ENCODE results near the gene ATF6.

ATF6 gene, protein sequence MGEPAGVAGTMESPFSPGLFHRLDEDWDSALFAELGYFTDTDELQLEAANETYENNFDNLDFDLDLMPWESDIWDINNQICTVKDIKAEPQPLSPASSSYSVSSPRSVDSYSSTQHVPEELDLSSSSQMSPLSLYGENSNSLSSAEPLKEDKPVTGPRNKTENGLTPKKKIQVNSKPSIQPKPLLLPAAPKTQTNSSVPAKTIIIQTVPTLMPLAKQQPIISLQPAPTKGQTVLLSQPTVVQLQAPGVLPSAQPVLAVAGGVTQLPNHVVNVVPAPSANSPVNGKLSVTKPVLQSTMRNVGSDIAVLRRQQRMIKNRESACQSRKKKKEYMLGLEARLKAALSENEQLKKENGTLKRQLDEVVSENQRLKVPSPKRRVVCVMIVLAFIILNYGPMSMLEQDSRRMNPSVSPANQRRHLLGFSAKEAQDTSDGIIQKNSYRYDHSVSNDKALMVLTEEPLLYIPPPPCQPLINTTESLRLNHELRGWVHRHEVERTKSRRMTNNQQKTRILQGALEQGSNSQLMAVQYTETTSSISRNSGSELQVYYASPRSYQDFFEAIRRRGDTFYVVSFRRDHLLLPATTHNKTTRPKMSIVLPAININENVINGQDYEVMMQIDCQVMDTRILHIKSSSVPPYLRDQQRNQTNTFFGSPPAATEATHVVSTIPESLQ

GRCh38 chr1:161766102-161766981 is at the start of gene ATF6:
TSS of gene ATF6 (plus strand) at chr1:161766320. CDS start at chr1:161766361, 41 bp downstream.
- TF ChIP-seq, protein P1, sequence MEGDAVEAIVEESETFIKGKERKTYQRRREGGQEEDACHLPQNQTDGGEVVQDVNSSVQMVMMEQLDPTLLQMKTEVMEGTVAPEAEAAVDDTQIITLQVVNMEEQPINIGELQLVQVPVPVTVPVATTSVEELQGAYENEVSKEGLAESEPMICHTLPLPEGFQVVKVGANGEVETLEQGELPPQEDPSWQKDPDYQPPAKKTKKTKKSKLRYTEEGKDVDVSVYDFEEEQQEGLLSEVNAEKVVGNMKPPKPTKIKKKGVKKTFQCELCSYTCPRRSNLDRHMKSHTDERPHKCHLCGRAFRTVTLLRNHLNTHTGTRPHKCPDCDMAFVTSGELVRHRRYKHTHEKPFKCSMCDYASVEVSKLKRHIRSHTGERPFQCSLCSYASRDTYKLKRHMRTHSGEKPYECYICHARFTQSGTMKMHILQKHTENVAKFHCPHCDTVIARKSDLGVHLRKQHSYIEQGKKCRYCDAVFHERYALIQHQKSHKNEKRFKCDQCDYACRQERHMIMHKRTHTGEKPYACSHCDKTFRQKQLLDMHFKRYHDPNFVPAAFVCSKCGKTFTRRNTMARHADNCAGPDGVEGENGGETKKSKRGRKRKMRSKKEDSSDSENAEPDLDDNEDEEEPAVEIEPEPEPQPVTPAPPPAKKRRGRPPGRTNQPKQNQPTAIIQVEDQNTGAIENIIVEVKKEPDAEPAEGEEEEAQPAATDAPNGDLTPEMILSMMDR (IDR thresholded peaks at IDR 0.05): no peak
- Mint-ChIP-seq H3K27me3 (ENCODE audit: low read depth, poor library complexity) (peaks cover 3% of the 10 kb centered on the region), H3K36me3 (ENCODE audit: low read depth) (peaks cover 4% of the 10 kb centered on the region), H3K4me3 (peak within 1 kb of the TSS; percentile 99), H3K4me1 (peaks cover 27% of the 10 kb centered on the region), H3K9me3 (no peaks in the 10 kb centered on the region), H3K27ac (peak within 1 kb of the TSS; percentile 86)
- DNase-seq: peak; percentile 71

- TF ChIP-seq, protein P1 (IDR thresholded peaks at IDR 0.05): no peak
- H3K36me3 Mint-ChIP-seq (ENCODE audit: low read depth): no peaks in the 10 kb centered on the region
- peaks cover 58% of the 10 kb centered on the region for H3K27me3 Mint-ChIP-seq (ENCODE audit: low read depth, poor library complexity)
Observed at GRCh38 chr1:161718559-161719324, 47.4 kb upstream of the ATF6 start.

GRCh38 chr1:161719325-161719611 is 46.9 kb upstream of the ATF6 start:
- H3K27ac Mint-ChIP-seq: no peak overlapping the region
- no peak for DNase-seq
- TF ChIP-seq, protein P1 (IDR thresholded peaks at IDR 0.05): no peak

More at GRCh38 chr1:161718559-161719324, 47.4 kb upstream of the ATF6 start:
- no peak overlapping the region for H3K27ac Mint-ChIP-seq
- no peak overlapping the region for H3K4me3 Mint-ChIP-seq
- H3K4me1 Mint-ChIP-seq: peaks cover 17% of the 10 kb centered on the region
- H3K9me3 Mint-ChIP-seq: no peaks in the 10 kb centered on the region
- no peak for DNase-seq

DNA sequence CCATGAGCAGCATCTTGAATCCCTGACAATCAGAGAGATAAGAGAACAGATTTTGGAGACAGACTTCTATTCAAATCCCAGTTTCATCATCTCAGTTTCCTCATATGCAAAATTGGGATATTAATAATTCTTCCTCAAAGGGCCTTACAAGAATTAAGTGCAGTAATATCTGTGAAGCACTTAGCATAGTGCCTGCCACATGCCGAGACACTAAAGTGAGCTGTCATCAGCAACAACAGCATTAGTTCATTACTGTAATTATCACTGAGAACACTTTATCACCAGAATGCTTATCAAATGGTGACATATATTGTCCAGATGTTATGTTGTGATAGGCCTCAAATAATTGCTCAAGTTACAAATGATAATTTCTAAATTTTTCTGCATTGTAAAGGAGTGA is 45.7 kb upstream of the ATF6 start:
- TF ChIP-seq, protein P1 (IDR thresholded peaks at IDR 0.05): no peak
- H3K36me3 Mint-ChIP-seq (ENCODE audit: low read depth): no peaks in the 10 kb centered on the region
- no peak overlapping the region for H3K27ac Mint-ChIP-seq
- DNase-seq: no peak
- no peak overlapping the region for H3K4me3 Mint-ChIP-seq
- no peaks in the 10 kb centered on the region for H3K9me3 Mint-ChIP-seq
- H3K4me1 Mint-ChIP-seq: peaks cover 20% of the 10 kb centered on the region
- peaks cover 70% of the 10 kb centered on the region for H3K27me3 Mint-ChIP-seq (ENCODE audit: low read depth, poor library complexity)

More at GRCh38 chr1:161719325-161719611, 46.9 kb upstream of the ATF6 start:
- Mint-ChIP-seq H3K9me3 (no peaks in the 10 kb centered on the region), H3K36me3 (ENCODE audit: low read depth) (no peaks in the 10 kb centered on the region), H3K4me1 (peaks cover 17% of the 10 kb centered on the region), H3K4me3 (no peak overlapping the region), H3K27me3 (ENCODE audit: low read depth, poor library complexity) (peaks cover 64% of the 10 kb centered on the region)

DNA sequence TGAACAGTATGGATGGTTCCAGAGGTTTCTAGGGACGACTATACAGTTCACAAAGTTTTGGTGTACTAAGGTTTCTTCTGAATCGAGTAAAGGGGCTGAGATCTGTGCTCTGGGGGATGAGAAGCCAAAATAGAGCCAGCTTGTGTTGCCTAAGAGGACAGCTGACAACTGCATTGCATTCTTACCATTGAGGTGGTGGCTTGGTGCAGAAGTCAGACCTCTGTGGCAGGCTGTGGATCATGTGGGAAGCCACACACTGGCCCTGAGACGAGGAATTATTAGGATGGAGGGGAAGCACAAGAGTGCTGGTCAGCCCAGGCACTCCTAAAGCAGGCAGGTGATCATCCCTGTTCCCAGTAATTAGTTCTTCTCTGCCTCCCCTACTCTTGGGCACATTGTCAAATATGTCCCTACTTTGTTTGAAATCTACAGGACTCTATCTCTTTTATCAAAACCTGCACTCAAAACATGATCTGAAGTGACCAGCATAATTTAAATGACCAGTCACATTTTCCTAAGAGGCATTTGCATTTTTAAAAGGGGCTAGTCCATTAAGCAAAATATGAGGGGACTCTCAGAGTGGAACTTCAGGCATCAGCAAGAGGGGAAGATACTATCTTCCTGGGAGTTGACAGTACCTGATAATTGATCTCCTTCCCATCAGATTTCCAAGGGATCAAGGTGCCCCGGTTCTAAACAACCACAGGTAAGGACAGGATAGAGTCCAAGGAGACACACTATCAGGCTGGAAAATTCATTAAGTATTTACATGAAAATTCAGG is 45.0 kb upstream of the ATF6 start, which contains the start of gene FCRLB:
TSS of gene FCRLB (plus strand) at position 589 of the 782 bp plus-strand sequence. CDS start 1,129 bp downstream, outside the sequence.
- H3K27ac Mint-ChIP-seq: peak within 1 kb of the TSS; percentile 57
- peaks cover 77% of the 10 kb centered on the region for H3K27me3 Mint-ChIP-seq (ENCODE audit: low read depth, poor library complexity)
- no peak for DNase-seq
- no peaks in the 10 kb centered on the region for H3K9me3 Mint-ChIP-seq
- no peak within 1 kb of the TSS for H3K4me3 Mint-ChIP-seq
- H3K4me1 Mint-ChIP-seq: peaks cover 20% of the 10 kb centered on the region
- H3K36me3 Mint-ChIP-seq (ENCODE audit: low read depth): no peaks in the 10 kb centered on the region
- TF ChIP-seq, protein P1 (IDR thresholded peaks at IDR 0.05): no peak

Data from nephron progenitor cell (in vitro differentiated cells).